C4-2B (cell line): ENCODE data around the gene IL6.

Experiments used
- H3K27ac ChIP-seq: fragments of 450-650 bp; 2 replicates; pipeline ENCODE4 v1.5.1; 2017
- CTCF ChIP-seq: fragments of 450-650 bp; conservative IDR thresholded peaks from 2 replicates; pipeline ENCODE4 v1.5.1; 2017; ENCODE audit warnings: mild to moderate bottlenecking
- ZFX ChIP-seq: fragments of 450-650 bp; IDR thresholded peaks from 2 replicates; pipeline ENCODE4 v1.6.1; 2017

The IL6 gene

GRCh38 chr7:22720791-22721786 lies 5.9 kb upstream of the IL6 start:
- no peak for TF ChIP-seq CTCF

GRCh38 chr7:22722536-22723180 lies 4.3 kb upstream of the IL6 start:
- H3K27ac ChIP-seq, result no peak overlapping the region
- TF ChIP-seq ZFX (no peak), CTCF (no peak)

More at GRCh38 chr7:22720791-22721786, 5.9 kb upstream of the IL6 start:
- no peak overlapping the region for H3K27ac ChIP-seq

- H3K27ac ChIP-seq, result no peak overlapping the region
- TF ChIP-seq ZFX (no peak), CTCF (no peak)
Observed at GRCh38 chr7:22723181-22723601, 3.8 kb upstream of the IL6 start.

GRCh38 chr7:22723637-22724036 lies 3.4 kb upstream of the IL6 start:
- TF ChIP-seq CTCF (no peak), ZFX (no peak)
- H3K27ac ChIP-seq, result no peak overlapping the region

- H3K27ac ChIP-seq, result no peak overlapping the region
- TF ChIP-seq CTCF, result no peak
- no peak for TF ChIP-seq ZFX
Observed at GRCh38 chr7:22724861-22725260, 2.1 kb upstream of the IL6 start.

- no peak for TF ChIP-seq CTCF
- H3K27ac ChIP-seq, result no peak overlapping the region
Observed at GRCh38 chr7:22725585-22725984, 1.4 kb upstream of the IL6 start.

- TF ChIP-seq CTCF, result peak; percentile 80
- no peak for TF ChIP-seq ZFX
- no peak overlapping the region for H3K27ac ChIP-seq
Observed at GRCh38 chr7:22726345-22726906, 574 bp upstream of the IL6 start.
